Activated naive CD4-positive, alpha-beta T cell treated with anti-CD3 and anti-CD28 coated beads, Interleukin-2, amount 10 ng/mL, durations not matched to agents 7 days and 5 days (primary cell): ENCODE results near the gene COX8A.

ENCODE experiments used
- CTCF ChIA-PET: fragments of 350-600 bp; sonication (Branson Sonifier 250); formaldehyde crosslinking; loops from one replicate; lab custom pipeline; 2021; ENCODE audit warnings: antibody characterized with exemption; lab: Charles Lee
- DNase-seq: peaks from one replicate; pipeline ENCODE4 v3.0.0-alpha.2; 2020
- H3K27ac Mint-ChIP-seq: one replicate; pipeline ENCODE4 v1.8.0; 2021; ENCODE audit warnings: mild to moderate bottlenecking, moderate library complexity, mixed read lengths
- H3K27me3 Mint-ChIP-seq: one replicate; pipeline ENCODE4 v1.8.0; 2021; ENCODE audit warnings: mild to moderate bottlenecking, mixed read lengths
- H3K36me3 Mint-ChIP-seq: one replicate; pipeline ENCODE4 v1.8.0; 2021; ENCODE audit warnings: mixed read lengths
- H3K4me1 Mint-ChIP-seq: one replicate; pipeline ENCODE4 v1.8.0; 2021; ENCODE audit warnings: mixed read lengths
- H3K4me3 Mint-ChIP-seq: one replicate; pipeline ENCODE4 v1.8.0; 2021; ENCODE audit warnings: mild to moderate bottlenecking, moderate library complexity, mixed read lengths
- H3K9me3 Mint-ChIP-seq: one replicate; pipeline ENCODE4 v1.8.0; 2021; ENCODE audit warnings: mixed read lengths

COX8A gene

DNA sequence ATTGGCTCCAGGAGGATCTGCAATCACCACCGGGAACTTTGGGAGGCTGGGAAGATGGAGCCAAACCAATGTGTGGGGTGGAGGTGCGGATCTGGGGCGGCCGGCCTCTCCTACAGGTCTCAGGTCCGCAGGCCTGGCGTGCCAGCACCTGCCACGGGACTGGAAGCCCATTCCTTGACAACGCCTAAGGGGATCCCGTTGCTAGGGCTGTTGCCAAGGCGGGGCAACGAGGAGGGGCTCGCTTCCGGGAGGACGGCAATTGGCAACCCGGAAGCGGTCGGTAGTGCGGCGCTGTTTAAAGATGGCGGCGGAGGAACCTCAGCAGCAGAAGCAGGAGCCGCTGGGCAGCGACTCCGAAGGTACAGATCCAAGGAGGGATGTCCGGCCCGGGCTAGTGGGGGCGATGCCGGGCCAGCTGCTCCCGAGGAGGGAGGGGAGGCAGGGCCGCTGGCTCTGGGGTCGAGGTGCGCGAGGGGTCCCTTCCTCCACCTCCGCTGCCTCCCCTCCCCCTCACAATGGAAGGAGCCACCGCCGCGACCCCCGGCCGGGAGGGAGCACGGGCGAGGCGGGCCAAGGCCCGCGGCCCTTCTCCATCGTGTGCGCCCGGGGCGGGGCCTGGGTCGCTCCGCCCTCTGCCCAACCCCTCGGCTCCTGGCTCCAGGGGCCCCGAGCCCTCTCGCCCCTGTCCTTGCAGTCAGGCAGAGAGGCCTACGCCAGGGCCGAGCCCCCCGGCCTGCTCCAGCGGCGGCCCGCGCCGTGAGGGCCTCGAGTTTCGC lies 11.9 kb downstream of the COX8A start, which contains the start of gene OTUB1:
TSS of gene OTUB1 (plus strand) at position 283 of the 776 bp plus-strand sequence. CDS start at position 302, 19 bp downstream.
- DNase-seq = peak; percentile 94
- Mint-ChIP-seq H3K27me3 (no peaks in the 10 kb centered on the region), H3K9me3 (no peaks in the 10 kb centered on the region), H3K36me3 (peaks cover 32% of the 10 kb centered on the region), H3K27ac (peak within 1 kb of the TSS; percentile 97), H3K4me1 (peaks cover 41% of the 10 kb centered on the region), H3K4me3 (peak within 1 kb of the TSS; percentile 99)
- CTCF ChIA-PET = interaction anchor here (1.5 kb wide), 1 partner anchor 149 kb away, joined by 3 read pairs; no protein-coding TSS in a partner anchor

DNA sequence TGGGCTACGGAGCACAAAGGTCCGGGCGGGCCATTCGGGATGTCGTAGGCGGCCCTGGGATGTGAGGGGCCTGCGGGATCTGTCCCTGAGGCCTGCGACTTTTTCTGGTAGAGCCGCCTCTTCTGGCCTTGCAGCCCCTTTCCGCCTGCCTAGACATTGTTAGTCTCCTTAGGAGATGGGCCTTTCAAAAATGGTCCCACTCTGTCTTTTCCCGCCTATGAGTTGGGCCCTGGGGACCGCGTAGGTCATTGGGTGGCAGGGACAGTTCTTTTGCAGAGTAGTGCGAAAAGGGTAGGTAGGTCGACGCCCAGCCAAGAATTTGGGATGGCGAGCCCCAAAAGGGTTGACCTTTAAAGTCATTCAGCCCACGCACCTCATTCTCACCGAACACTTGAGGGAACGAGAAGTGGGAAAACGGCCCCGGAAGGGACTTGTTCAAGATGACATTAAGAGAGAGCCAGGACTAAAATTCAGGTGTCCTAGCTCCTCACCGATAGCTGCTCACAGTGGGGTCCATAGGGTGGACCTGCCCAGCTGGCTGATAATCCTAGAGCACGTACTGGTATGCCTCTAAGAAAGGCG lies 12.6 kb downstream of the COX8A start:
- Mint-ChIP-seq H3K9me3 (no peaks in the 10 kb centered on the region), H3K4me3 (peak overlapping the region; percentile 72), H3K27ac (peak overlapping the region; percentile 49), H3K4me1 (peaks cover 43% of the 10 kb centered on the region), H3K36me3 (peaks cover 38% of the 10 kb centered on the region), H3K27me3 (no peaks in the 10 kb centered on the region)
- DNase-seq = no peak
- CTCF ChIA-PET = interaction anchor here (1.5 to 2.0 kb wide), 2 partner anchors 14 to 149 kb away, joined by 3 to 10 read pairs; no protein-coding TSS in a partner anchor

DNA sequence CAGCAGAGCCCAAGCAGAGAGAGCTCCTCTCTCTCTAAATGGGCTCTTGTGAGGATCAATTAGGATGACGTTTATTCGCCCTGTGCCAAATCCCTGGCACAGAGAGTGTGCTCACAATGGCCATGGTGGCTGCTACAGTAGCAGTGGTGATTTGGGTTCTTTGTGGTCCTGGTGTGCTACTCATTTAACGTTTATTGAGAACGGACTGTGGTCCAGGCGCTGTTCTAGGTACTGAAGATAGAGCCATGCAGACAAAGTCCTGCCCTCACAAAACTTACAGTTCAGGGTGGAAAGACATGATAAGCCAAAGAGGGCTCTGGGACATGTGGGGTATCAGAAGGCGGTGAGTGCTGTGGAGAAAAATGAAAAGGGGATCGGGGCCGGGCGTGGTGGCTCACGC lies 17.1 kb downstream of the COX8A start:
- Mint-ChIP-seq H3K4me1 (peaks cover 40% of the 10 kb centered on the region), H3K9me3 (no peaks in the 10 kb centered on the region), H3K4me3 (no peak overlapping the region), H3K27ac (no peak overlapping the region), H3K27me3 (no peaks in the 10 kb centered on the region), H3K36me3 (peaks cover 49% of the 10 kb centered on the region)
- CTCF ChIA-PET = no interaction called here
- DNase-seq = no peak

DNA sequence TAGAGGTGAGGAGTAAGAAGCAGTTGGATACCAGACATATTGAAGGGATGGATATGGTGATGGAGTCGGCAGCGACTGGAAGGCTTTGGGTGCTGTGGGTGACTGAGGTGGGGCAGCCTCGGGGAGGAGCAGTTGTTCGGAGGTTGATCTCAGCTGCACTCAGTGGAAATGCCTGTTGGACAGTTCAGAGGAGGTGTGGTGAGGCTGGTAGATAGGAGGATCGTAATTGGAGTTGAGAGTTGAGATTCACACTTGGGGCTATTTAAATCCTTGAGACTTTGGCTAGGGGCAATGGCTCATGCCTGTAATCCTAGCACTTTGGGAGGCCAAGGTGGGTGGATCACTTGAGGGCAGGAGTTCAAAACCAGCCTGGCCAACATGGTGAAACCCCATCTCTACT lies 18.7 kb downstream of the COX8A start:
- CTCF ChIA-PET = no interaction called here
- Mint-ChIP-seq H3K4me3 (no peak overlapping the region), H3K4me1 (peaks cover 29% of the 10 kb centered on the region), H3K27ac (no peak overlapping the region), H3K9me3 (no peaks in the 10 kb centered on the region), H3K36me3 (peaks cover 60% of the 10 kb centered on the region), H3K27me3 (no peaks in the 10 kb centered on the region)
- no peak for DNase-seq

DNA sequence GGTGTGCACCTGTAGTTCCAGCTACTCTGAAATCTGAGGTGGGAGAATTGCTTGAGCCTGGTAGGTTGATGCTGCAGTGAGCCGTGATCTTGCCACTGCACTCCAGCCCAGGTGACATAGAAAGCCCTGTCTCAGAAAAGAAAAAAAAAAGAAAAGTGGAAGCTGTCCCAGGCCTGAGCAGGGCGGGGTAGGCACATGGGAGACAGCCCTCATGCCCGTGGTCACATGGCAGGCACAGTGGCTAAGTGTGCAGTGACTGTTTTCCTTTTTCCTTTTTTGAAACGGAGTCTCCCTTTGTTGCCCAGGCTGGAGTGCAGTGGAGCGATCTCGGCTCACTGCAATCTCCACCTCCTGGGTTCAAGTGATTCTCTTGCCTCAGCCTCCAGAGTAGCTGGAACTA lies 19.6 kb downstream of the COX8A start:
- Mint-ChIP-seq H3K4me1 (peaks cover 24% of the 10 kb centered on the region), H3K36me3 (peaks cover 56% of the 10 kb centered on the region), H3K27me3 (no peaks in the 10 kb centered on the region), H3K9me3 (no peaks in the 10 kb centered on the region), H3K4me3 (no peak overlapping the region), H3K27ac (no peak overlapping the region)
- DNase-seq = no peak
- CTCF ChIA-PET = interaction anchor here (1.4 kb wide), 1 partner anchor 155 kb away, joined by 4 read pairs; no protein-coding TSS in a partner anchor

DNA sequence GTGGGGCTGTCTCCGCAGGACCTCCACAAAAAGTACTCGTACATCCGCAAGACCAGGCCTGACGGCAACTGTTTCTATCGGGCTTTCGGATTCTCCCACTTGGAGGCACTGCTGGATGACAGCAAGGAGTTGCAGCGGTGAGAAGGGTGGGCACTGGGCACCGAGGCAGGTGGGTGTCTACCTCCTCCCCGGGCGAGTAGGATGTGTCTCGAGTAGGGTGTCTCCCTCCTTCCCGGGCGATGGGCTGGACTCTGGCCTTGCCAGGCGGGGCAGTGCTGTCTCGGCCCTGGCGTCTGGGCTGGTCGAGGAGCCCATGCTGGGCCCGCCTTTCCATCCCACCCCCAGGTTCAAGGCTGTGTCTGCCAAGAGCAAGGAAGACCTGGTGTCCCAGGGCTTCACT lies 22.1 kb downstream of the COX8A start:
- H3K4me3 Mint-ChIP-seq = no peak overlapping the region
- H3K4me1 Mint-ChIP-seq = peaks cover 21% of the 10 kb centered on the region
- peaks cover 10% of the 10 kb centered on the region for H3K27me3 Mint-ChIP-seq
- H3K36me3 Mint-ChIP-seq = peaks cover 38% of the 10 kb centered on the region
- H3K9me3 Mint-ChIP-seq = no peaks in the 10 kb centered on the region
- no peak overlapping the region for H3K27ac Mint-ChIP-seq
- no peak for DNase-seq
- CTCF ChIA-PET = no interaction called here

DNA sequence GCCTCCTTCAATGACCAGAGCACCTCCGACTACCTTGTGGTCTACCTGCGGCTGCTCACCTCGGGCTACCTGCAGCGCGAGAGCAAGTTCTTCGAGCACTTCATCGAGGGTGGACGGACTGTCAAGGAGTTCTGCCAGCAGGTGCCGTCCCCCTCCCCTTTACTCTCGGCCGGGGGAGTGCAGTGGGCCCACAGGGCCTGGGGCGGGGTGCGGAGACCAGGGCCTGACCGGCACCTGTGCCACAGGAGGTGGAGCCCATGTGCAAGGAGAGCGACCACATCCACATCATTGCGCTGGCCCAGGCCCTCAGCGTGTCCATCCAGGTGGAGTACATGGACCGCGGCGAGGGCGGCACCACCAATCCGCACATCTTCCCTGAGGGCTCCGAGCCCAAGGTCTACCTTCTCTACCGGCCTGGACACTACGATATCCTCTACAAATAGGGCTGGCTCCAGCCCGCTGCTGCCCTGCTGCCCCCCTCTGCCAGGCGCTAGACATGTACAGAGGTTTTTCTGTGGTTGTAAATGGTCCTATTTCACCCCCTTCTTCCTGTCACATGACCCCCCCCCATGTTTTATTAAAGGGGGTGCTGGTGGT lies 22.8 kb downstream of the COX8A start:
- H3K4me3 Mint-ChIP-seq = no peak overlapping the region
- CTCF ChIA-PET = no interaction called here
- H3K9me3 Mint-ChIP-seq = no peaks in the 10 kb centered on the region
- no peak overlapping the region for H3K27ac Mint-ChIP-seq
- peaks cover 33% of the 10 kb centered on the region for H3K36me3 Mint-ChIP-seq
- no peak for DNase-seq
- H3K27me3 Mint-ChIP-seq = peaks cover 16% of the 10 kb centered on the region
- H3K4me1 Mint-ChIP-seq = peaks cover 16% of the 10 kb centered on the region

DNA sequence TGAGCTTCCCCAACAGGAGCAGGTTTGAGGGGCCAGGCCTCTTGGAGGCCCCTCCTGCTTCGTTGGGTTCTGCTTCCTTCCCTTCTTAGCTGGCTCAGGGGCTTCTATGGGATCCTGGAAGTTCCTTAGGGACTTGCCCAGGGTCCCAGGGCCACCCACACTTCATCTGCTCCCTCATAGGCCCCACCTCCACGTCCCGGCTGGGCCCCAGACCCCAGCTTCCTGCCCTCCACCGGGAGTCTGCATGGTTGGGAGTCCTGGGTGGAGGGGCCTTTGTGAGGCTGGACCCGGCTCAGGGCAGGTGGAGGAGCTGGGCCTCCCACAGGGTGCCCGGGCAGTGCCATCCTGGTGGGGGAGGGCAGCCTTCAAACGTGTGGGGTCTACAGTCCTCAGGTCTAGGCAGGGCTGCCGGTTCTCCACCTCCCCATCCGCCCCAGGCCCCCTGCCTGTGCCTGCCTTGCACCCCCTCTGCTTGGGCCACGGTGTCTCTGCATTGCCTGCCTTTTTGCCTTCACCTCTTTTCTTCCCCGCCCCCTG lies 23.4 kb downstream of the COX8A start:
- H3K36me3 Mint-ChIP-seq = peaks cover 32% of the 10 kb centered on the region
- no peak for DNase-seq
- CTCF ChIA-PET = interaction anchor here (0.8 to 1.2 kb wide), 2 partner anchors 160 to 253 kb away, joined by 3 read pairs; no protein-coding TSS in a partner anchor
- H3K27me3 Mint-ChIP-seq = peaks cover 23% of the 10 kb centered on the region
- H3K27ac Mint-ChIP-seq = no peak overlapping the region
- H3K9me3 Mint-ChIP-seq = no peaks in the 10 kb centered on the region
- H3K4me1 Mint-ChIP-seq = peaks cover 14% of the 10 kb centered on the region
- no peak overlapping the region for H3K4me3 Mint-ChIP-seq

DNA sequence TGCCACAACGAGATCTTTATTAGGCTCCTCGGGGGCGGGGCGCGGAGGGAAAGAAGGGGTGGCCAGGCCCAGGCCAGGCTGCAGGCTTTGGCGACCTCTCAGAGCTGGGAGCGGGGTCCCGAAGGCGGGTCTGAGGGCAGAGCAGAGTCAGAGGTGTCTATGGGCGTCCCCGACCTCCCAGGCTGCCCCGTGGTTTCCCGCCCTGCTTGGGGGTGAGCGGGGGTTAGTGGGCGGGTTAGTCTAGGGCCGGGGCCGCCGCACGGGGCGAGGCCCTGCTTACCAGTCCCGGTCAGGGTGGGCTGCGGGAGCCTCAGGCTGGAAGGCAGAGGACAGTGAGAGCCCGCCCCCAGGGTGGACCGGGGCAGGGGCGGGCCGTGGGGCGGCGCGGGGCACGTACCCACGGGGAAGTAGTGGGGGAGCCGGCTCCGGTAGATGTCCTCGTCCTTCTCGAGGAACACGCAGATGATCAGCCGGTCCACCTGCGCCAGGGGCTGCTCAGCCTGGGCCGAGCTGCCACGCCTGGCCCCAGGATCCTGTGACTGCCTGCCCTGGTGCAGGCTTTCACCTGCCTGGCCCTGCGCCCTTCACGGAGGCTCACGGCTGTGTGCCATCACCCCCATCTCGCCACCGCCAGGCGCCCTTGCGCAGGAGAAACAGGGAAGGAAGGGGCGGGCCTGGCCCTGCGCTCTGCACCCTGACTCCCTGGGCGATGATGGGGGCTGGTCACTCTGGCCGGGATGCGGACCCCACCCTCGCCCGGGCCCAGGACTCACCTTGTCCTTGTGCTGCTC lies 24.3 kb downstream of the COX8A start:
- H3K36me3 Mint-ChIP-seq = peaks cover 28% of the 10 kb centered on the region
- H3K9me3 Mint-ChIP-seq = no peaks in the 10 kb centered on the region
- H3K4me3 Mint-ChIP-seq = no peak overlapping the region
- H3K4me1 Mint-ChIP-seq = peaks cover 7% of the 10 kb centered on the region
- CTCF ChIA-PET = interaction anchor here (0.8 to 4.9 kb wide), 6 partner anchors 44 to 253 kb away, joined by 3 to 111 read pairs (median 4); partner anchors contain the start of gene ZFTA
- DNase-seq = no peak
- no peak overlapping the region for H3K27ac Mint-ChIP-seq
- peaks cover 30% of the 10 kb centered on the region for H3K27me3 Mint-ChIP-seq

DNA sequence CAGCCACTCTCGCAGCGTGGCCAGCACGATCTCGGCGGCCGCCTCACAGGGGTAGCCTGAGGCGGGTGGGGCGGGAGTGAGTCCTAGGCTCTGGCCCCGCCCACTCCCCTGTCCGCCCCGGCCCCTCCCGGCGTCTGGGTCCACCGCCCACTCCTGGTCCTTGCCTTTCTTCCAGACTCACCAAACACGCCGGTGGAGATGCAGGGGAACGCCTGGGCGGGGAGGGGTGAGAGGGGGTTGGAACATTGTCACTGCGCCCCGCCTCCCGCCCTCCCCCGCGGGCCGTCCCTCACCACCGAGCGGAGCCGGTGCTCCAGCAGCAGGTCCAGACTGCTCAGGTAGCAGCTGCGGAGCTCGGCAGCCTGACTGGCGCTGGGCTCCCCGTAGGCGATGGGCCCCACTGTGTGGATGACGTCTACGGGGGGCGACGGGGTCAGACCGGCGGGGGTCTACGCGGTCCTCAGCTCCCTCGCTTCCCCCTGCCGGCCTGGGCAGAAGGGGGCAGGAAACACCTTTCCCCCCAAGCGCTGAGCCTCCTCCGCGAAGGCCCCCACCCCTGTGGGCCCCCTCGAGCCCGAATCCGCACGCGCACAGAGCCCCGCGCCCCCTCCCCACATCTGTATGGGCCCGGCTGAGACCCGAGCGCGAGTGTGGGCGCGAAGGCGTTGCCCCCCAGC lies 25.1 kb downstream of the COX8A start:
- CTCF ChIA-PET = interaction anchor here (0.7 to 4.9 kb wide), 14 partner anchors 10 to 231 kb away, joined by 3 to 111 read pairs (median 4); partner anchors contain the start of gene ZFTA
- no peaks in the 10 kb centered on the region for H3K9me3 Mint-ChIP-seq
- peaks cover 35% of the 10 kb centered on the region for H3K27me3 Mint-ChIP-seq
- H3K27ac Mint-ChIP-seq = no peak overlapping the region
- peak; percentile 61 for DNase-seq
- no peak overlapping the region for H3K4me3 Mint-ChIP-seq
- H3K4me1 Mint-ChIP-seq = peaks cover 5% of the 10 kb centered on the region
- peaks cover 25% of the 10 kb centered on the region for H3K36me3 Mint-ChIP-seq

DNA sequence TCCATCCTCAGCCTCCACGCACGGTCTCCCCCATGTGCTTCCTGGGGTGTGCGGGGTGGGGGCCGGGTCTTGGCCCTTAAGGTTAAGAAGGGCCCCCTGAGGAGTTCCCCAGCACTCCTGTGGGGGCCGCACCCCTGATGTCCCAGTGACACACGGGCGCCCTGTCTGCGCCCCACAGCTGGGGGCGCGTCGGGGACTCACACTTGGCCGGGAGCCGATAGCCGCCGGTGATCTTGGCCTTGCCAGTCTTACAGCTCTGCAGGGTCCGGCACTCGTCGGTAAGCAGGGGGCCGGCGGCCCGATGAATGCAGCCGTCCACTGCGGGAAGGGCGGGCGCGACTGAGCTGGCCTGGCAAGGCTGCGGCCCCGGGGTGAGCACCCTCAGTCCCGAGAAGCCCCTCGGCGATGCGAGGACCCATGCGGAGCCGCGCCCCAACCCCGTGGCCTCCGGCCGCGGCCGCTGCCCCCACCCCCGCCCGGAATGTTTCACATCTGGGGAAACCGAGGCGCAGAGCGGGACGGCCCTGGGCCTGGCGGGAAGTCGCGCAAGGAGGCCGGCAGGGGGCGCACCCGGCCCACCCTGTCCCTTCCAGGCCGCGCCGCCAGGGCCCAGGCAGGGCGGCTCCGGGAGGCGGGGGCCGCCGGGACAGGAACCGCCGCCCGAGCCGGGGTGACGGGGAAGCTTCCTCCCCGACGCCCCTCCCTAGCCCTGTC lies 25.8 kb downstream of the COX8A start:
- Mint-ChIP-seq H3K27ac (no peak overlapping the region), H3K9me3 (no peaks in the 10 kb centered on the region), H3K4me3 (no peak overlapping the region), H3K4me1 (peaks cover 5% of the 10 kb centered on the region), H3K27me3 (peaks cover 40% of the 10 kb centered on the region), H3K36me3 (peaks cover 19% of the 10 kb centered on the region)
- CTCF ChIA-PET = interaction anchor here (0.7 to 4.9 kb wide), 21 partner anchors 10 to 304 kb away, joined by 3 to 111 read pairs (median 4); partner anchors contain the start of gene ZFTA
- DNase-seq = peak; percentile 79

DNA sequence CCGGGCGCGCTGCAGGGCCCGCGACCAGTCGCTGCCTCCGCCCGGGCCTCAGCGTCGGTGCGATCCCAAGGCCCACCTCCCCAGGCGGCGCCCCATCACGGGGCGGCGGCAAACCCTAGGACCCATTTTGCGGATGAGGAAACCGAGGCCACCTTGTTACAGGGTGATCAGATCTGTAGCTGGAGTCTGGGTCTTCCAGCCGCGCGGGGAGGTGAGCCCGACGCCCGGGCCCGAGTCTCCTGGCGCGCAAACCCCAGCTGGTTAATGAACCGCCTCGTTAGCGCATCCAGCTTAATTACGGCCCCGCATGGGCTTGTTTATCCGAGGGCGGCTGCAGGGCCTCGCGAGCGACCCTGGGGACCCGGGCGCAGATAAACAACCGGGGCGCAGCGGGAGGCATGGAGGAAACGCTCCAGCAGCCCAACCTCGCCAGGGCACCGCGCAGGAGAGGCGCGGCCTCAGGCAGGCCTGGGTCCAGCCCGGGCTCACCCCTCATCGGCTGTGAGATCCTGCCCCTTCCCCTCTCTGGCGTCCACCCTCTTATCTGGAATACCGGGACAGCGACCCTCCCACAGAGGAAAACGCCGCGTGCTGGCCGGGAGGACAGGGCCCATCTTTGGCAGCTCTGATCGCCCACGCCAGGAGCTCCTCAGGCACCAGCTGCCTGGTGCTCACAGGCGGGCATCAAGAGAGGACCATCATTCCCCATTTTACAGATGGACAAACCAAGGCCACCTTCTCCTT lies 26.5 kb downstream of the COX8A start:
- Mint-ChIP-seq H3K27ac (no peak overlapping the region), H3K4me3 (peak overlapping the region; percentile 30), H3K36me3 (peaks cover 17% of the 10 kb centered on the region), H3K9me3 (no peaks in the 10 kb centered on the region), H3K27me3 (peaks cover 47% of the 10 kb centered on the region), H3K4me1 (peaks cover 5% of the 10 kb centered on the region)
- DNase-seq = no peak
- CTCF ChIA-PET = interaction anchor here (0.6 to 4.9 kb wide), 20 partner anchors 11 to 303 kb away, joined by 3 to 111 read pairs (median 4); partner anchors contain the start of gene ZFTA
